Effector memory CD4-positive, alpha-beta T cell (primary cell): ENCODE measurements around the gene TBC1D24.
"Not testable (repeated sequence)": the region's sequence is repeated elsewhere in the genome, so short reads cannot be mapped to it uniquely, and the experiment has no call there.

Source experiments
- DNase-seq, 3 donors: peaks; one replicate each; pipeline ENCODE4 v3.0.0-alpha.2; 2020
- H3K27ac ChIP-seq: 2 replicates; pipeline ENCODE4 v1.7.0; 2013; ENCODE audit warnings: mild to moderate bottlenecking, low read length, moderate library complexity; ENCODE audit not compliant: insufficient read depth, poor library complexity, severe bottlenecking
- H3K27me3 ChIP-seq: replicated peaks from 2 replicates; pipeline ENCODE4 v1.7.0; 2013; ENCODE audit warnings: mild to moderate bottlenecking, low read length; ENCODE audit not compliant: insufficient read depth, control insufficient read depth, poor library complexity, severe bottlenecking
- H3K36me3 ChIP-seq: 2 replicates; pipeline ENCODE4 v1.7.0; 2013; ENCODE audit warnings: mild to moderate bottlenecking, low read length, moderate library complexity; ENCODE audit not compliant: control insufficient read depth, insufficient read depth
- H3K4me1 ChIP-seq: 2 replicates; pipeline ENCODE4 v1.7.0; 2013; ENCODE audit warnings: low read length, mild to moderate bottlenecking; ENCODE audit not compliant: control insufficient read depth, insufficient read depth, poor library complexity, severe bottlenecking
- H3K4me3 ChIP-seq: 2 replicates; pipeline ENCODE4 v1.7.0; 2013; ENCODE audit warnings: low read length, low read depth, mild to moderate bottlenecking; ENCODE audit not compliant: insufficient read depth, poor library complexity, severe bottlenecking
- H3K9me3 ChIP-seq: 2 replicates; pipeline ENCODE4 v1.7.0; 2013; ENCODE audit warnings: mild to moderate bottlenecking, low read length, moderate library complexity; ENCODE audit not compliant: control insufficient read depth

Gene TBC1D24

DNA sequence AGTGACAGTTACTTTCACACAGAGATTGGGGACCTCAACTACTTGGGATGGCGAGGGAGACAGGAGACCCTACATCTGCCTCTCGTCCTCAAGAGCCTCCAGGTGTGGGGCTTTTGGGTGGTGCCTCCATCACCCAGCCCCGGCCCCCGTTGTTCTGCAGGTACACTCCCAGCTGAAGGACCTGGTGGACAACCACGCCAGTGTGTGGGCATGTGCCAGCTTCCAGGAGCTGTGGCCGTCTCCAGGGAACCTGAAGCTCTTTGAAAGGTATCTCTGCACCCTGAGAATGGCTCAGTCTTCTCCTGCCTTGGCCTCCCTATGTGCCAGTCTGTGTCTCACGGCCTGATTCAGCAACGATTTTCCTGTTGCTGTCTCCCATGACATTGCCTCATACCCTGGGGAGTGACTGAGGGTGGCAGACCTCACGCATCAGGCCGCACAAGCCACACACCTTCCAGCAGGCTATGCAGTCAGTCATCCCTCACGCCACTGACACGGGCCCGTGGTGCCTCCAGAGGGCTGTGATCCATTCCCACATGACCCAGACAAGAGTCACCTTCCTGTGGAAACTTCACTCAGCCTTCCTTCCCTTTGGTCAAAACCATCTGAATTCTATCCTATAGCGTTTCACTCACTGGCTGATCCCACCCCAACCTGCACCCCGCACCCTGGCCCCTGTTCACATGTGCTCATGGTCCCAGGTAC lies 42.0 kb upstream of the TBC1D24 start:
- DNase-seq = no peak
- H3K9me3 ChIP-seq = no peaks in the 10 kb centered on the region
- H3K27ac ChIP-seq = no peak overlapping the region
- H3K27me3 ChIP-seq = no peaks in the 10 kb centered on the region
- no peak overlapping the region for H3K4me3 ChIP-seq
- H3K4me1 ChIP-seq = peaks cover 9% of the 10 kb centered on the region
- H3K36me3 ChIP-seq = peaks cover 4% of the 10 kb centered on the region

DNA sequence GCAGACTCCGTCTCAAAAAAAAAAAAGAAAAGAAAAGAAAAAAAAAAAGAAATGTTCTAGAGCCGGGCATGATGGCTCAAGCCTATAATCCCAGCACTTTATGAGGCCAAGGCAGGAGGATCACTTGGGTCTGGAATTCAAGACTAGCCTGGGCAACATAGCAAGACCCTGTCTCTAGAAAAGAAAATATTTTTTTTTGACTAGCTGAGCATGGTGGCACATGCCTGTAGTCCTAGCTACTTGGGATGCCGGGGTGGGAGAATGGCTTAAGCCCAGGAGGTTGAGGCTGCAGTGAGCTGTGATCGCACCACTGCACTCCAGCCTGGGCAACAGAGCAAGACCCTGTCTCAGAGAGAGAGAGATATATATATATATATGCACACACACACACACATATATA lies 39.7 kb upstream of the TBC1D24 start:
- not testable (repeated sequence) for H3K27ac ChIP-seq, H3K9me3 ChIP-seq, H3K4me1 ChIP-seq, H3K4me3 ChIP-seq, H3K36me3 ChIP-seq, H3K27me3 ChIP-seq, DNase-seq

DNA sequence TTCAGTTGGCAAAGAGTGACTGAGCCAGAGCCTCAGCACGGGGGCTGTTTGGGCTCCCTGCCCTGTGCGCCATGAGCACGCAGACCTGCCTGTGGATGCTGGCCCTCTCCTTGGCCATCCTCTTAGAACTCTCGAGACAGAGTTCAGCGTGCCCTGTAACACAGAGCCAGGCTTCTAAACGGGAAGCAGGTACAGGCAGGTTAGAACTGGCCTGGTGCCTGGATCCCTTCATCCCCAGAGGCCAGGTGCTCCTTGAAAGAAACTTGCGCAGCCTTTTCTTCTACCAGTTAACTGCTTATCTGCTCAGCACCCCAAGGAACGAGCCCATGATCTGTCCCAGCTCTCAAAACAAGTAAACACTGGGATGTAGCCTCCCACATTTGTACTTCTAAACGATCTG lies 38.8 kb upstream of the TBC1D24 start:
- H3K9me3 ChIP-seq = no peaks in the 10 kb centered on the region
- H3K27me3 ChIP-seq = no peaks in the 10 kb centered on the region
- no peak overlapping the region for H3K4me3 ChIP-seq
- peaks cover 4% of the 10 kb centered on the region for H3K36me3 ChIP-seq
- H3K4me1 ChIP-seq = no peaks in the 10 kb centered on the region
- no peak overlapping the region for H3K27ac ChIP-seq
- DNase-seq = no peak

DNA sequence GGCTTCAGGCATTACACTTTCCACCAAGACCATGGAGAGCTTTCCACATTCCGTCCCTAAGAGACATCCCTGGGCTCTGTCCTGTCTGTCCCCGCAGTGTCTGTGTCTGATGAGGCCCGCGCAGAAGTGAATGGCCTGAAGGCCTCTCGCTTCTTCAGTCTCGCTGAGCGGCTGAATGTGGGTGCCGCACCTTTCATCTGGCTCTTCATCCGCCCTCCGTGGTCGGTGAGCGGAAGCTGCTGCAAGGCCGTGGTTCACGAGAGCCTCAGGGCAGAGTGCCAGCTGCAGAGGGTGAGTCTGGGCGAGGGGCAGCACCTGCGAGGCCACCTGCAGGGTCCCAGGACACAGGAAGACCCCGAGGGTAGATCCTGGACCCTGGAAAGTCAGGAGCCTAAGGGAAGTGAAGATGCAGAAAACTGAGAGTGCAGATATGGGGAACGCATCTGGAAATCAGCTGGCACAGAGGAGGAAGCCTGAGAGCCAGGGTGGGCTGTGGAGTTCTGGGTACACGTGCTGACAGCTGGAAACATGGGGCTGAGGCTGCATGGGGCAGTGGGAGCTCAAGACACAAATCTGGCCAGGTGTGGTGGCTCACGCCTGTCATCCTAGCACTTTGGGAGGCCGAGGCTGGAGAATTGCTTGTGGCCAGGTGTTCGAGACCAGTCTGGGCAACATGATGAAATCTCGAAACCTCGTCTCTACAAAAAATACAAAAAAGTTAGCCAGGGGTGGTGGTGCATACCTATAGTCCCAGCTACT lies 37.7 kb upstream of the TBC1D24 start:
- Histone ChIP-seq H3K9me3 (no peaks in the 10 kb centered on the region), H3K36me3 (peaks cover 4% of the 10 kb centered on the region), H3K4me1 (no peaks in the 10 kb centered on the region), H3K27me3 (no peaks in the 10 kb centered on the region), H3K4me3 (no peak overlapping the region), H3K27ac (no peak overlapping the region)
- DNase-seq = no peak

DNA sequence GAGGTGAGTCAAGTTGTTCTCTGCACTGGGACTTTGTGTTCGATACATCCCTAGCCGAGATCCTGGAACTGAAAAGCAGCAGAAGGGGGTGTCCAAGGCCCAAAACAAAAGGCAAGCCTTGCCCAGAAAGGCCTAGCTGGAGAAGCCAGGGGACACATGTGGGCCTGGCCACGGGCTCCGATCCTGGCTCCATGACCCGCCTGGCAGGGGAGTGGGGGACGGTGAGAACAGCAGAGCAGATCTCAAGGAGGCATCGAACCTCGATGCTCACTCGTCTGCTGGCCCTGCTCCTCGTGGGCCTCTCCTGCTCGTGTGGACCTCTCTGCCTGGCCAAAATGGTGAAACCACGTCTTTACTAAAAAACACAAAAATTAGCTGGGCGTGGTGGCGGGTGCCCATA lies 36.8 kb upstream of the TBC1D24 start:
- Histone ChIP-seq H3K9me3 (no peaks in the 10 kb centered on the region), H3K4me3 (no peak overlapping the region), H3K4me1 (no peaks in the 10 kb centered on the region), H3K27me3 (no peaks in the 10 kb centered on the region), H3K36me3 (peaks cover 4% of the 10 kb centered on the region), H3K27ac (no peak overlapping the region)
- DNase-seq = no peak

DNA sequence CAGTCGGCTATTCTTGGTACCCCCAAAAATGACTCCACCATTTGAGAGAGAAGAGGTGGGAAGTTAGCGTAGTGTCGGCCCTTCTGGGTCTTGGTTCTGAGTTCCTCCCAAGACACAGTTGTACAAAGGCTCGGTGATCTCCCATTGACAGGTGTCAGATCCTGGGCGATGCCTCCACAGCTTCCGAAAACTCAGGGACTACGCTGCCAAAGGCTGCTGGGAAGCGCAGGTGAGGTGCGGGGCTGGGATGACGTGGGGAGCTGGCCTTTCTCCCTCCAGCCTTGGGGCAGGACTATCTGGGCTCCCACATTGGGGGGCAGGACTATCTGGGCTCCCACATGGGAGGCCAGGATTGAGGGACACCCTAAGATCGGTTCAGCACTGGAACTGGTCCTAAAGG lies 35.3 kb upstream of the TBC1D24 start:
- Histone ChIP-seq H3K9me3 (no peaks in the 10 kb centered on the region), H3K4me3 (no peak overlapping the region), H3K27me3 (no peaks in the 10 kb centered on the region), H3K36me3 (peaks cover 4% of the 10 kb centered on the region), H3K4me1 (no peaks in the 10 kb centered on the region), H3K27ac (no peak overlapping the region)
- DNase-seq = no peak

DNA sequence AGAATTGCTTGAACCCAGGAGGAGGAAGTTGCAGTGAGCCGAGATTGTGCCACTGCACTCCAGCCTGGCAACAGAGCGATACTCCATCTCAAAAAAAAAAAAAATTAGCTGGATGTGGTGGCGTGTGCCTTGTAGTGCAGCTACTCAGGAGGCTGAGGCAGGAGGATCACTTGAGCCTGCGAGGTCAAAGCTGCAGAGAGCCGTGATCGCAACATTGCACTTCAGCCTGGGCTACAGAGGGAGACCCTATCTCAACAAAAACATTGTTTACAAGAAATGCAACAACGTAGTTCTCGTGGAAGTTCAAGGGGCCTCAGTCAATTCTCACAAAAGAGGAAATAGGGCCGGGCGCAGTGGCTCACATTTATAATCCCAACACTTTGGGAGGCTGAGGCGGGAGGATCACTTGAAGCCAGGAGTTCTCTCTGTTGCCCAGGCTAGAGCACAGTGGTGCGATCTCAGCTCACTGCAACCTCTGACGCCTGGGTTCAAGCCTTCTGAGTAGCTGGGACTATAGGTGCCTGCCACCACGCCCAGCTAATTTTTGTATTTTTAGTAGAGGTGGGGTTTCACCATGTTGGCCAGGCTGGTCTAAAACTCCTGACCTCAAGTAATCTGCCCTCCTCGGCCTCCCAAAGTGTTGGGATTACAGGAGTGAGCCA lies 33.7 kb upstream of the TBC1D24 start:
- not testable (repeated sequence) for H3K27ac ChIP-seq, H3K36me3 ChIP-seq, H3K9me3 ChIP-seq, H3K4me1 ChIP-seq, H3K4me3 ChIP-seq, H3K27me3 ChIP-seq, DNase-seq

DNA sequence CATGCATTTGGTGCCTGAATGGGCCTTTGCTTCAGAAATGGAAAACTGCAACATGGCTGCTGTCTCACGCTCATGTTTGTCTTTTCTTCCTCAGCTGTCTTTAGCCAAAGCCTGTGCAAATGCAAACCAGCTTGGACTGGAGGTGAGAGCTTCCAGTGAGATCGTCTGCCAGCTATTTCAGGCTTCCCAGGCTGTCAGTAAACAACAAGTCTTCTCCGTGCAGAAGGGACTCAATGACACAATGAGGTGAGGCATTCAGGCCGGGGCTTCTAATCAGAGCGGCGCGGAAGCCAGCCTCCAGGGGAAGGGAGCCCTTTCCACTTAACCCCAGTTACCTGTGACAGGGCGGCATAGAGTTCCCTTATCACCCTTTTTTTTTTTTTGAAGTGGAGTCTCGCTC lies 31.4 kb upstream of the TBC1D24 start:
- no peak overlapping the region for H3K4me3 ChIP-seq
- no peak for DNase-seq
- H3K27me3 ChIP-seq = no peaks in the 10 kb centered on the region
- no peak overlapping the region for H3K27ac ChIP-seq
- no peaks in the 10 kb centered on the region for H3K4me1 ChIP-seq
- no peaks in the 10 kb centered on the region for H3K9me3 ChIP-seq
- peaks cover 12% of the 10 kb centered on the region for H3K36me3 ChIP-seq

DNA sequence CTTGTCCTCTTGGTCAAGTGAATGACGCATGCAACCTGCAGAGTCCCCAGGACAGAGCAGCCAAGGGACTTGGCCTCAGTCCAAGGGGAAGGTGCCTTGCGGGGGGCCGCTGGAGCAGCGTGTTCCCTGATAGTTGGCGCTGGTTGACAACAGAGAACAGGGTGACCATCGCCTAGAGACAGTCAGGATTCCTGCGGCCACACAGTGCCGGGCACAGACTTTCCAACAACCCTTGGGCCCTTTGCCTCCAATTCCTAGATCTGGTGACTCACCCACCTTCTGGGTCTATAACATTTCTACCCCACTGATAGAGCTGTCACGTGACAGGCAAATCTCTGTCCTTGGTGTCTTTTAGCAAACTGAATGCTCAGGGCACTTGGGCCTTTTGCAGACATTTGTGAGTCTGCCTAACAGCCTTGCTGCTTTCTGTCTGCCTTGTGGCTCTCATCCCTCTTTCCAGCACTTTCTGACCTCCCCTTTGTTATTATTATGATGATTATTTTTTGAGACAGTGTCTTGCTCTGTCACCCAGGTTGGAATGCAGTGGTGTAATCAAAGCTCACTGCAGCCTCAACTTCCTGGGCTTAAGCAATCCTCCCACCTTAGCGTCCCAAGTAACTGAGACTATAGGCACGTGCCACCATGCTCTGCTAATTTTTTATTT lies 26.9 kb upstream of the TBC1D24 start:
- DNase-seq = no peak
- H3K9me3 ChIP-seq = no peaks in the 10 kb centered on the region
- H3K4me1 ChIP-seq = no peaks in the 10 kb centered on the region
- H3K4me3 ChIP-seq = no peak overlapping the region
- no peaks in the 10 kb centered on the region for H3K27me3 ChIP-seq
- no peak overlapping the region for H3K27ac ChIP-seq
- H3K36me3 ChIP-seq = peaks cover 12% of the 10 kb centered on the region

DNA sequence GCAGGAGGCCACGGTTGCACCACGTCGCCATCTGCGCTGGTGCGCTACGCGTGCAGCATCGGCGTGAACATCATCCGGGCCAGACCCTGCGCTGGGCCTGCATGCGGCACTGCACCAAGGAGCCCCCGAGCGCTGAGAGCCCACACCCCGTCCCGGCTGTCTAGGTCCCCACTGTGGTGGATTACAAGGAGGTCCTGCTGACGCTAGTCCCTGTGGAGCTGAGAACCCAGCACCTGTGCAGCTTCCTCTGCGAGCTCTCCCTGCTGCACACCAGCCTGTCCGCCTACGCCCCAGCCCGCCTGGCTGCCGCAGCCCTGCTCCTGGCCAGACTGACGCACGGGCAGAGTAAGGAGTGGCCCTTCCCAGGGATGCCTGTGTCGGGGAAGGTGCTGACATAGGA lies 25.8 kb upstream of the TBC1D24 start:
- Histone ChIP-seq H3K4me1 (no peaks in the 10 kb centered on the region), H3K9me3 (no peaks in the 10 kb centered on the region), H3K27ac (no peak overlapping the region), H3K4me3 (no peak overlapping the region), H3K27me3 (no peaks in the 10 kb centered on the region), H3K36me3 (peaks cover 12% of the 10 kb centered on the region)
- DNase-seq = no peak
